Hippocampal formation (tissue), 2 donors: ENCODE results near the gene PRKG1.

Experiments
- DNase-seq, 2 donors: peaks; one replicate each; lab custom pipeline; 2025; lab: John Stamatoyannopoulos, UW

Gene PRKG1

GRCh38 chr10:51590818-51591217 lies 516.5 kb downstream of the PRKG1 start:
- DNase-seq: no peak

GRCh38 chr10:51596695-51597094 lies 522.4 kb downstream of the PRKG1 start:
- DNase-seq: no peak

GRCh38 chr10:51599647-51600046 lies 525.4 kb downstream of the PRKG1 start:
- DNase-seq: no peak

- no peak for DNase-seq
These were observed 528.0 kb downstream of the PRKG1 start for GRCh38 chr10:51602326-51602725.

GRCh38 chr10:51604579-51604978 lies 530.3 kb downstream of the PRKG1 start:
- DNase-seq: no peak

- DNase-seq: no peak
These were observed 532.7 kb downstream of the PRKG1 start for GRCh38 chr10:51606825-51607462.

- no peak for DNase-seq
These were observed 533.2 kb downstream of the PRKG1 start for GRCh38 chr10:51607463-51607835.

GRCh38 chr10:51608211-51608610 lies 533.9 kb downstream of the PRKG1 start:
- no peak for DNase-seq

- DNase-seq: no peak
These were observed 541.5 kb downstream of the PRKG1 start for GRCh38 chr10:51615764-51616298.

GRCh38 chr10:51617576-51618235 lies 543.4 kb downstream of the PRKG1 start:
- no peak for DNase-seq

GRCh38 chr10:51619365-51619764 lies 545.1 kb downstream of the PRKG1 start:
- DNase-seq: no peak

GRCh38 chr10:51620131-51620530 lies 545.8 kb downstream of the PRKG1 start:
- no peak for DNase-seq

- no peak for DNase-seq
These were observed 549.7 kb downstream of the PRKG1 start for GRCh38 chr10:51624013-51624412.

GRCh38 chr10:51629934-51630639 lies 555.8 kb downstream of the PRKG1 start:
- DNase-seq: no peak

- DNase-seq: no peak
These were observed 556.3 kb downstream of the PRKG1 start for GRCh38 chr10:51630640-51631005.

- DNase-seq: no peak
These were observed 561.1 kb downstream of the PRKG1 start for GRCh38 chr10:51635436-51635835.

- DNase-seq: no peak
These were observed 563.9 kb downstream of the PRKG1 start for GRCh38 chr10:51638211-51638610.

GRCh38 chr10:51638737-51639136 lies 564.5 kb downstream of the PRKG1 start:
- DNase-seq: no peak

GRCh38 chr10:51640120-51640819 lies 566.0 kb downstream of the PRKG1 start:
- no peak for DNase-seq

- peak in 1 of 2 donors; percentile 52 for DNase-seq
These were observed 568.3 kb downstream of the PRKG1 start for GRCh38 chr10:51642581-51642980.

GRCh38 chr10:51643734-51644133 lies 569.4 kb downstream of the PRKG1 start:
- no peak for DNase-seq

GRCh38 chr10:51649064-51649463 lies 574.8 kb downstream of the PRKG1 start:
- no peak for DNase-seq
